Naive thymus-derived CD4-positive, alpha-beta T cell (primary cell): ENCODE results near the gene LMO2. TPM values are rescaled to one million over a fixed set of nuclear protein-coding genes. Genes with fewer than 3 reads are reported as not detected.

Source experiments
- ATAC-seq: fragments of 150-1000 bp; cut with Tn5 transposase; 2 replicates; pipeline ENCODE4 v1.10.0; 2021; ENCODE audit warnings: mild to moderate bottlenecking, moderate library complexity
- CTCF ChIA-PET: fragments of 350-600 bp; sonication (Branson Sonifier 250); formaldehyde crosslinking; loops from one replicate; lab custom pipeline; 2021; ENCODE audit warnings: antibody characterized with exemption; lab: Charles Lee
- POLR2A ChIA-PET: fragments of 350-600 bp; sonication (Branson Sonifier 250); formaldehyde crosslinking; loops from one replicate; lab custom pipeline; 2021; ENCODE audit warnings: antibody characterized with exemption, inconsistent platforms; lab: Charles Lee
- DNase-seq, 9 donors: peaks; one replicate each; pipeline versions ENCODE4 v3.0.0 to v3.0.0-alpha.2; 2020 to 2022; ENCODE audit warnings: mixed read lengths in 1 of 9
- H3K27ac ChIP-seq: one replicate; pipeline ENCODE4 v1.7.0; 2013; ENCODE audit warnings: mild to moderate bottlenecking, low read depth, low read length, moderate library complexity
- H3K27me3 ChIP-seq, 2 donors: one replicate each; pipeline ENCODE4 v1.7.0; 2013; ENCODE audit warnings: low read length in 2 of 2, mild to moderate bottlenecking in 2 of 2, moderate library complexity in 2 of 2; ENCODE audit not compliant: control insufficient read depth in 2 of 2, insufficient read depth in 2 of 2
- H3K36me3 ChIP-seq, 3 experiments: 1 replicate in 2 of 3; 2 replicates in 1 of 3; pipeline ENCODE4 v1.7.0; 2013; ENCODE audit warnings: low read length in 3 of 3, mild to moderate bottlenecking in 3 of 3, moderate library complexity in 1 of 3; ENCODE audit not compliant: insufficient read depth in 3 of 3, control insufficient read depth in 2 of 3
- H3K4me1 ChIP-seq, 2 donors: one replicate each; pipeline ENCODE4 v1.7.0; 2013; ENCODE audit warnings: low read length in 2 of 2, mild to moderate bottlenecking in 2 of 2, moderate library complexity in 1 of 2; ENCODE audit not compliant: control insufficient read depth in 2 of 2, insufficient read depth in 2 of 2
- H3K4me3 ChIP-seq: 2 replicates; pipeline ENCODE4 v1.7.0; 2013; ENCODE audit warnings: mild to moderate bottlenecking, low read length
- H3K9me3 ChIP-seq, 3 experiments: 1 replicate in 2 of 3; 2 replicates in 1 of 3; pipeline ENCODE4 v1.7.0; 2013; ENCODE audit warnings: low read length in 3 of 3; ENCODE audit not compliant: control insufficient read depth in 2 of 3
- H3K27ac Mint-ChIP-seq, 9 donors: one replicate each; pipeline ENCODE4 v1.8.0; 2020 to 2022; ENCODE audit warnings: mixed read lengths in 9 of 9, mild to moderate bottlenecking in 8 of 9, moderate library complexity in 5 of 9, inconsistent platforms in 2 of 9
- H3K27me3 Mint-ChIP-seq, 5 donors: one replicate each; pipeline ENCODE4 v1.8.0; 2021 to 2022; ENCODE audit warnings: mixed read lengths in 5 of 5, mild to moderate bottlenecking in 1 of 5
- H3K36me3 Mint-ChIP-seq, 5 donors: one replicate each; pipeline ENCODE4 v1.8.0; 2020 to 2022; ENCODE audit warnings: mixed read lengths in 5 of 5, mild to moderate bottlenecking in 3 of 5, inconsistent platforms in 1 of 5
- H3K4me1 Mint-ChIP-seq, 7 donors: one replicate each; pipeline ENCODE4 v1.8.0; 2020 to 2022; ENCODE audit warnings: mixed read lengths in 7 of 7, mild to moderate bottlenecking in 3 of 7, inconsistent platforms in 1 of 7
- H3K4me3 Mint-ChIP-seq, 10 donors: one replicate each; pipeline ENCODE4 v1.8.0; 2020 to 2022; ENCODE audit warnings: mild to moderate bottlenecking in 10 of 10, mixed read lengths in 10 of 10, moderate library complexity in 6 of 10, inconsistent platforms in 2 of 10
- H3K9me3 Mint-ChIP-seq, 11 donors: one replicate each; pipeline ENCODE4 v1.8.0; 2020 to 2022; ENCODE audit warnings: mixed read lengths in 11 of 11, mild to moderate bottlenecking in 4 of 11, inconsistent platforms in 1 of 11, moderate library complexity in 1 of 11
- intact Hi-C, 2 donors: fragments of 100-400 bp; cut with micrococcal nuclease; formaldehyde crosslinking; loops; one replicate each; pipeline ENCODE4 v1.15.1; 2023
- polyA plus RNA-seq, 2 donors: library from polyadenylated mRNA; unstranded; fragments of 300-500 nt; fragmentation: Illumina TruSeq; gene quantifications; one replicate each; pipeline ENCODE4 v1.2.3, GENCODE V29; 2021
- total RNA-seq, 6 experiments: library from RNA in 5 of 6; stranded (reverse) in 5 of 6; gene quantifications; 1 replicate in 5 of 6; 2 replicates in 1 of 6; pipeline ENCODE4 v1.2.3 and lab custom pipeline; 2021 to 2026

The LMO2 gene
- total and polyA plus RNA-seq, 7 experiments from 2014 or later: 0.26 to 40.4 (median 0.95) TPM; not detected in 2

GRCh38 chr11:33916736-33917135, 24.9 kb upstream of the LMO2 start:
- no peak overlapping the region for H3K4me3 ChIP-seq
- intact Hi-C loops: no loop called here
- peaks cover 0 to 3% of the 10 kb centered on the region in 2 donors for H3K27me3 ChIP-seq
- no peak overlapping the region for H3K4me3 Mint-ChIP-seq
- no peak for DNase-seq
- ChIA-PET CTCF (no interaction called here), POLR2A (no interaction called here)
- no peaks in the 10 kb centered on the region for H3K36me3 ChIP-seq
- H3K9me3 ChIP-seq: no peaks in the 10 kb centered on the region
- H3K27ac Mint-ChIP-seq: no peak overlapping the region
- no peak overlapping the region for H3K27ac ChIP-seq
- peaks cover 7 to 45% (median 37%) of the 10 kb centered on the region in 5 donors for H3K27me3 Mint-ChIP-seq
- peaks cover 0 to 18% (median 9%) of the 10 kb centered on the region in 11 donors for H3K9me3 Mint-ChIP-seq
- peaks cover 0 to 7% (median 0%) of the 10 kb centered on the region in 5 donors for H3K36me3 Mint-ChIP-seq
- H3K4me1 Mint-ChIP-seq: peaks cover 0 to 6% (median 0%) of the 10 kb centered on the region in 7 donors
- no peak for ATAC-seq
- H3K4me1 ChIP-seq: no peaks in the 10 kb centered on the region

GRCh38 chr11:33915526-33915925, 23.6 kb upstream of the LMO2 start:
- no peaks in the 10 kb centered on the region for H3K9me3 ChIP-seq
- CTCF ChIA-PET: no interaction called here

DNA sequence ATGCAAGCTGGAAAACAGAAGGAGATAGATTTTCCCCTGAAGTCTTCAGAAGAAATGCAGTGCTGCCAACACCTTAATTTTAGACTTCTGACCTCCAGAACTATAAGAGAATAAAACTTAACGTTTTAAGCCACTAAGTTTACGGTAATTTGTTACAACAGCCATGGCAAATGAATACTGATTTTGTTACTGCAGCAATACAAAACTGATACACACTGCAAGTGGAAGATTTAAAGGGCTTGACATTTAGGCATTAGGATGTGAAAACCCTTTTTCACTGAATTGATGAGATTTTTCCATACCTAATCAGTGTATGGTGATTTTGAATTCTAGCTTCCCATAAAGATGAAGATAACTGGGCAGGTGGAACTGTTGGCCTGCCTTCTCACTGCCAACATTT, 22.1 kb upstream of the LMO2 start:
- Mint-ChIP-seq H3K4me3 (no peak overlapping the region), H3K27me3 (peaks cover 15 to 42% (median 37%) of the 10 kb centered on the region in 5 donors), H3K36me3 (peaks cover 0 to 7% (median 0%) of the 10 kb centered on the region in 5 donors), H3K27ac (no peak overlapping the region), H3K9me3 (peaks cover 0 to 18% (median 9%) of the 10 kb centered on the region in 11 donors), H3K4me1 (peaks cover 0 to 4% (median 0%) of the 10 kb centered on the region in 7 donors)
- POLR2A ChIA-PET: no interaction called here
- H3K27me3 ChIP-seq: peaks cover 0 to 3% of the 10 kb centered on the region in 2 donors
- no peaks in the 10 kb centered on the region for H3K9me3 ChIP-seq
- H3K4me3 ChIP-seq: no peak overlapping the region
- CTCF ChIA-PET: no interaction called here
- H3K27ac ChIP-seq: no peak overlapping the region
- intact Hi-C loops: no loop called here
- DNase-seq (no peak), ATAC-seq (no peak)
- no peaks in the 10 kb centered on the region for H3K4me1 ChIP-seq
- H3K36me3 ChIP-seq: no peaks in the 10 kb centered on the region

More at GRCh38 chr11:33915526-33915925, 23.6 kb upstream of the LMO2 start:
- no peak overlapping the region for H3K4me3 Mint-ChIP-seq
- no peak for DNase-seq
- H3K9me3 Mint-ChIP-seq: peaks cover 0 to 18% (median 9%) of the 10 kb centered on the region in 11 donors
- H3K4me3 ChIP-seq: no peak overlapping the region
- no peaks in the 10 kb centered on the region for H3K4me1 ChIP-seq
- intact Hi-C loops: no loop called here
- H3K36me3 ChIP-seq: no peaks in the 10 kb centered on the region
- peaks cover 0 to 3% of the 10 kb centered on the region in 2 donors for H3K27me3 ChIP-seq
- ATAC-seq: no peak
- H3K4me1 Mint-ChIP-seq: peaks cover 0 to 6% (median 0%) of the 10 kb centered on the region in 7 donors
- POLR2A ChIA-PET: no interaction called here
- no peak overlapping the region for H3K27ac ChIP-seq
- no peak overlapping the region for H3K27ac Mint-ChIP-seq
- H3K36me3 Mint-ChIP-seq: peaks cover 0 to 7% (median 0%) of the 10 kb centered on the region in 5 donors
- H3K27me3 Mint-ChIP-seq: peaks cover 7 to 46% (median 34%) of the 10 kb centered on the region in 5 donors

- intact Hi-C loops: no loop called here
- H3K27me3 Mint-ChIP-seq: peaks cover 19 to 42% (median 34%) of the 10 kb centered on the region in 5 donors
Measured at GRCh38 chr11:33912405-33913361, 20.8 kb upstream of the LMO2 start.

GRCh38 chr11:33910958-33911339, 19.1 kb upstream of the LMO2 start:
- intact Hi-C loops: no loop called here
- no peak for DNase-seq
- Histone ChIP-seq H3K27me3 (peaks cover 0 to 3% of the 10 kb centered on the region in 2 donors), H3K27ac (no peak overlapping the region), H3K4me1 (no peaks in the 10 kb centered on the region), H3K4me3 (no peak overlapping the region), H3K36me3 (no peaks in the 10 kb centered on the region), H3K9me3 (no peaks in the 10 kb centered on the region)
- peaks cover 23 to 41% (median 28%) of the 10 kb centered on the region in 5 donors for H3K27me3 Mint-ChIP-seq
- CTCF ChIA-PET: no interaction called here
- H3K36me3 Mint-ChIP-seq: peaks cover 0 to 7% (median 0%) of the 10 kb centered on the region in 5 donors
- no peak overlapping the region for H3K27ac Mint-ChIP-seq
- POLR2A ChIA-PET: interaction anchor here (0.6 kb wide), 1 partner anchor 16 kb away, joined by 3 read pairs; no protein-coding TSS in a partner anchor
- H3K4me3 Mint-ChIP-seq: no peak overlapping the region
- H3K9me3 Mint-ChIP-seq: peaks cover 0 to 10% (median 7%) of the 10 kb centered on the region in 11 donors
- no peak for ATAC-seq
- H3K4me1 Mint-ChIP-seq: peaks cover 3 to 13% (median 12%) of the 10 kb centered on the region in 7 donors

More at GRCh38 chr11:33912405-33913361, 20.8 kb upstream of the LMO2 start:
- ChIA-PET POLR2A (no interaction called here), CTCF (interaction anchor here (0.6 kb wide), 1 partner anchor 372 kb away, joined by 3 read pairs; no protein-coding TSS in a partner anchor)
- peaks cover 0 to 7% (median 0%) of the 10 kb centered on the region in 5 donors for H3K36me3 Mint-ChIP-seq
- DNase-seq (no peak), ATAC-seq (peak; percentile 84)
- H3K36me3 ChIP-seq: no peaks in the 10 kb centered on the region
- H3K4me1 ChIP-seq: no peaks in the 10 kb centered on the region
- no peaks in the 10 kb centered on the region for H3K9me3 ChIP-seq
- no peak overlapping the region for H3K4me3 ChIP-seq
- H3K27me3 ChIP-seq: peaks cover 0 to 3% of the 10 kb centered on the region in 2 donors
- H3K27ac ChIP-seq: no peak overlapping the region
- H3K27ac Mint-ChIP-seq: no peak overlapping the region
- H3K9me3 Mint-ChIP-seq: peaks cover 0 to 18% (median 9%) of the 10 kb centered on the region in 11 donors
- H3K4me1 Mint-ChIP-seq: peaks cover 0 to 4% (median 2%) of the 10 kb centered on the region in 7 donors
- H3K4me3 Mint-ChIP-seq: no peak overlapping the region

GRCh38 chr11:33910296-33910957, 18.6 kb upstream of the LMO2 start:
- peaks cover 0 to 10% (median 7%) of the 10 kb centered on the region in 11 donors for H3K9me3 Mint-ChIP-seq
- no peaks in the 10 kb centered on the region for H3K9me3 ChIP-seq
- POLR2A ChIA-PET: interaction anchor here (0.6 kb wide), 1 partner anchor 16 kb away, joined by 3 read pairs; no protein-coding TSS in a partner anchor
- H3K4me1 Mint-ChIP-seq: peaks cover 3 to 13% (median 12%) of the 10 kb centered on the region in 7 donors
- no peak overlapping the region for H3K27ac Mint-ChIP-seq
- no peaks in the 10 kb centered on the region for H3K27me3 ChIP-seq
- no peak overlapping the region for H3K27ac ChIP-seq
- H3K36me3 ChIP-seq: no peaks in the 10 kb centered on the region
- peaks cover 18 to 40% (median 23%) of the 10 kb centered on the region in 5 donors for H3K27me3 Mint-ChIP-seq
- H3K4me3 ChIP-seq: no peak overlapping the region
- ATAC-seq (no peak), DNase-seq (no peak)
- peaks cover 0 to 7% (median 0%) of the 10 kb centered on the region in 5 donors for H3K36me3 Mint-ChIP-seq
- CTCF ChIA-PET: no interaction called here
- no peaks in the 10 kb centered on the region for H3K4me1 ChIP-seq
- intact Hi-C loops: no loop called here
- no peak overlapping the region for H3K4me3 Mint-ChIP-seq
